HG03095 (cell line): ENCODE data around the gene NCOA1.
A peak's percentile ranks its signal among the peaks of the same experiment; 100 is the strongest.
"Not testable (repeated sequence)": the region's sequence is repeated elsewhere in the genome, so short reads cannot be mapped to it uniquely, and the experiment has no call there.

Experiments used
- ATAC-seq: cut with Tn5 transposase; IDR thresholded peaks from one replicate; pipeline ENCODE4 v1.9.1; 2021; ENCODE audit warnings: moderate library complexity; ENCODE audit not compliant: unreplicated experiment

Gene NCOA1

GRCh38 chr2:24473626-24474025 lies 17.4 kb upstream of the NCOA1 start:
- no peak for ATAC-seq

- ATAC-seq: no peak
These were observed 17.0 kb upstream of the NCOA1 start for GRCh38 chr2:24474053-24474452.

GRCh38 chr2:24477229-24477628 lies 13.8 kb upstream of the NCOA1 start:
- ATAC-seq: no peak

GRCh38 chr2:24478243-24478642 lies 12.8 kb upstream of the NCOA1 start:
- ATAC-seq: no peak

- ATAC-seq: no peak
These were observed 10.8 kb upstream of the NCOA1 start for GRCh38 chr2:24480245-24480644.

GRCh38 chr2:24482251-24482971 lies 8.6 kb upstream of the NCOA1 start:
- no peak for ATAC-seq

GRCh38 chr2:24482972-24483300 lies 8.1 kb upstream of the NCOA1 start:
- no peak for ATAC-seq

GRCh38 chr2:24484677-24485076 lies 6.4 kb upstream of the NCOA1 start:
- not testable (repeated sequence) for ATAC-seq

- no peak for ATAC-seq
These were observed 5.9 kb upstream of the NCOA1 start for GRCh38 chr2:24485197-24485596.

- no peak for ATAC-seq
These were observed 4.3 kb upstream of the NCOA1 start for GRCh38 chr2:24486636-24487205.

- ATAC-seq: no peak
These were observed 1.4 kb upstream of the NCOA1 start for GRCh38 chr2:24489465-24490180.

- no peak for ATAC-seq
These were observed 819 bp upstream of the NCOA1 start for GRCh38 chr2:24490181-24490689.

- ATAC-seq: peak; percentile 28
These were observed 727 bp downstream of the NCOA1 start for GRCh38 chr2:24491542-24492420.

- ATAC-seq: no peak
These were observed 1.6 kb downstream of the NCOA1 start for GRCh38 chr2:24492421-24493279.

- no peak for ATAC-seq
These were observed 2.7 kb downstream of the NCOA1 start for GRCh38 chr2:24493713-24494112.

- ATAC-seq: no peak
These were observed 3.4 kb downstream of the NCOA1 start for GRCh38 chr2:24494410-24494809.

- no peak for ATAC-seq
These were observed 4.4 kb downstream of the NCOA1 start for GRCh38 chr2:24495451-24495850.

- no peak for ATAC-seq
These were observed 5.9 kb downstream of the NCOA1 start for GRCh38 chr2:24496959-24497358.

- ATAC-seq: no peak
These were observed 6.6 kb downstream of the NCOA1 start for GRCh38 chr2:24497685-24498084.

- ATAC-seq: no peak
These were observed 7.1 kb downstream of the NCOA1 start for GRCh38 chr2:24498121-24498520.
